Erythroblast (primary cell): ENCODE results near the gene MACROD2.

Experiments used
- GATA1 ChIP-seq: IDR thresholded peaks from 2 replicates; pipeline ENCODE4 v1.6.1; 2011; ENCODE audit warnings: low read depth, mild to moderate bottlenecking, control low read depth, low read length, moderate library complexity
- POLR2A ChIP-seq: IDR thresholded peaks from 2 replicates; pipeline ENCODE4 v1.6.1; 2011; ENCODE audit warnings: mild to moderate bottlenecking, low read length

DNA sequence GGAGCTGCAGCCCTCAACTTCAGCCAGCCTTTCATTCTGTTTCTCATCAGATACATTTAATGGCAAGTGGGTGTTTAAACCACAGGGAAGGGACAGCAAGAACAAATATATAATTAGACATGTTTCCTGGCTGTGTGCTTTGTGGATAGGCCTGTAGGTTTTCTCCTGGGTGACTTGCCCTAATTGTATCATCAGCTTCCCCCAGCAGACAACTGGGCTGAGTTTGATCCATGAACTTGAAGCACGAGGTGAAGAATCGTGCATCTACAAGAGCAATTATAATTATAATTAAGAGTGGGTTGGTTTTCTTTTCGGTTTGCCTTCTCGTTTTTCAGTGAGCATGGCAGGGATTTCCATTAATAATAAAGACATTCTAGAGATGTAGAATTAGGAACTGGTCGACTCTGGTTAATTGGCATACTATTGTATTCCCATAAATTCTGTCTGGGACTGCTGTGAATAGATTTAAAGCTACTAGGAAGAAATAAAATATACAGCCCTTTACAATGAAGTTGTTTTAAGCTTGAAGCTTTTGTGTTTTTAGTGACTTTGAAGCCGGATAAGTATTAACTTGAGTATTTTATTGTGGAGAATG lies 1525.7 kb downstream of the MACROD2 start:
- TF ChIP-seq POLR2A = no peak
- no peak for TF ChIP-seq GATA1
